Mesothelial cell of epicardium (in vitro differentiated cells): ENCODE data around the gene ZSCAN32. TPM values are rescaled to one million over a fixed set of nuclear protein-coding genes. Genes with fewer than 3 reads are reported as not detected.

Experiments used
- DNase-seq, 2 experiments: peaks; one replicate each; pipeline ENCODE4 v3.0.0; 2021; ENCODE audit warnings: low spot score in 2 of 2; ENCODE audit not compliant: unreplicated experiment in 2 of 2
- H3K27ac Mint-ChIP-seq: 2 replicates; pipeline ENCODE4 v1.8.0; 2021; ENCODE audit warnings: mixed read lengths
- H3K27me3 Mint-ChIP-seq: 2 replicates; pipeline ENCODE4 v1.8.0; 2021; ENCODE audit warnings: low read depth, mixed read lengths
- H3K36me3 Mint-ChIP-seq: 2 replicates; pipeline ENCODE4 v1.8.0; 2021; ENCODE audit warnings: mixed read lengths
- H3K4me1 Mint-ChIP-seq: 2 replicates; pipeline ENCODE4 v1.8.0; 2021; ENCODE audit warnings: mixed read lengths
- H3K4me3 Mint-ChIP-seq: 2 replicates; pipeline ENCODE4 v1.8.0; 2021; ENCODE audit warnings: mild to moderate bottlenecking, moderate library complexity, mixed read lengths
- H3K9me3 Mint-ChIP-seq: 2 replicates; pipeline ENCODE4 v1.8.0; 2021; ENCODE audit warnings: mixed read lengths
- total RNA-seq: library from RNA; stranded (reverse); gene quantifications from 3 replicates; pipeline ENCODE4 v1.2.1, GENCODE V29; 2021
- TF ChIP-seq, protein P1 (sequence below): fragments of 200-600 bp; sonication (generic); IDR thresholded peaks from one replicate; pipeline ENCODE4 v1.5.0; 2021; ENCODE audit warnings: antibody characterized with exemption; ENCODE audit not compliant: unreplicated experiment

ZSCAN32 gene
- total RNA-seq, 1 donor from 2014 or later, result 18.4 TPM

DNA sequence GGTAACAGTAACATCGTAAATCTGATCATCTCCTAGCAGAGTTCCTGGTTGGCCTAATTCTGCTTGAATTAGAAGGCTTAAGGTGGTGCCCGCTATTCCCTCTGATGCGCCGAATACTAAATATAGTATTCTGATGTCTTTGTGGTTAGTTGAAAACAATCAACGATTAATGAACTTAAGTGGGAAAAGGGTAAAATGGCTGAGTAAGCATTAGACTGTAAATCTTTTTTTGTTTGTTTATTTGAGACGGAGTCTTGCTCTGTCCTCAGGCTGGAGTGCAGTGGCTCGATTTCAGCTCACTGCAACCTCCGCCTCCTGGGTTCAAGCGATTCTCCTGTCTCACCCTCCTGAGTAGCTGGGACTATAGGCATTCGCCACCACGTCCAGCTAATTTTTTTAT lies 31.7 kb downstream of the ZSCAN32 start:
- no peak overlapping the region for H3K4me3 Mint-ChIP-seq
- peaks cover 21% of the 10 kb centered on the region for H3K9me3 Mint-ChIP-seq
- H3K27me3 Mint-ChIP-seq, result no peaks in the 10 kb centered on the region
- no peaks in the 10 kb centered on the region for H3K4me1 Mint-ChIP-seq
- TF ChIP-seq, protein P1, sequence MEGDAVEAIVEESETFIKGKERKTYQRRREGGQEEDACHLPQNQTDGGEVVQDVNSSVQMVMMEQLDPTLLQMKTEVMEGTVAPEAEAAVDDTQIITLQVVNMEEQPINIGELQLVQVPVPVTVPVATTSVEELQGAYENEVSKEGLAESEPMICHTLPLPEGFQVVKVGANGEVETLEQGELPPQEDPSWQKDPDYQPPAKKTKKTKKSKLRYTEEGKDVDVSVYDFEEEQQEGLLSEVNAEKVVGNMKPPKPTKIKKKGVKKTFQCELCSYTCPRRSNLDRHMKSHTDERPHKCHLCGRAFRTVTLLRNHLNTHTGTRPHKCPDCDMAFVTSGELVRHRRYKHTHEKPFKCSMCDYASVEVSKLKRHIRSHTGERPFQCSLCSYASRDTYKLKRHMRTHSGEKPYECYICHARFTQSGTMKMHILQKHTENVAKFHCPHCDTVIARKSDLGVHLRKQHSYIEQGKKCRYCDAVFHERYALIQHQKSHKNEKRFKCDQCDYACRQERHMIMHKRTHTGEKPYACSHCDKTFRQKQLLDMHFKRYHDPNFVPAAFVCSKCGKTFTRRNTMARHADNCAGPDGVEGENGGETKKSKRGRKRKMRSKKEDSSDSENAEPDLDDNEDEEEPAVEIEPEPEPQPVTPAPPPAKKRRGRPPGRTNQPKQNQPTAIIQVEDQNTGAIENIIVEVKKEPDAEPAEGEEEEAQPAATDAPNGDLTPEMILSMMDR, result no peak
- no peak for DNase-seq
- H3K36me3 Mint-ChIP-seq, result no peaks in the 10 kb centered on the region
- H3K27ac Mint-ChIP-seq, result no peak overlapping the region

DNA sequence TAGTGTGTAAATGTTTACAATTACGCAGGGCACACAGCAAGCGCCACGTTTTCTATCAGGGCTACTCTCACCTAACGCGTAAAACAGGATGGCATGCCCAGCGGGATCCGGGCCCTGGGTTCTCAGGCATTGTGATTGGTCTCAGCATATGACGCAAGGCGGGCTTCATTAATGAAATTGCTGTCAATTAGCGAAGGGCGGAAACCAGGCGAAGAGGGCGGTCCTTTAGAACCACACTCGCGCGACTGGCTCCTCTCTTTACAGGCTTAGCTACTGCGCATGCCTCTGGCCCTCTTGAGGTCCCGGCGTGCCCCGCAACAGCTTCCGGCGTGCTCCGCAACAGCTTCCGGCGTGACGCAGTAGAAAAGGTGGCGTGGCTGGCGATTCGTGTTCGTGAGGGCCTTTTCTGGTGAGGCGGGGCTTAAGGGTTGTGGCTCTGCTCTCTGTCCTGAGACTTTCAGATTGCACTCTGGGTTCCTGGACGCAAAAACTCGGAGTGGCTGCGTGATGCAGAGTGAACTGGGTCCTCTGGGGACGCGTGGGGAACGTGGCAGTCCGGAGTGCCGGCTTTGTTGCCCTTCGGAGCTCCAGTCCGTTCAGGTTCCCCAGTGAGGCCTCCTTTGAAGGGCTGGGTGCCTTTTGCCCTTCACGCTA lies 35.9 kb downstream of the ZSCAN32 start:
- Mint-ChIP-seq H3K27ac (no peak overlapping the region), H3K27me3 (no peaks in the 10 kb centered on the region), H3K36me3 (no peaks in the 10 kb centered on the region), H3K4me1 (no peaks in the 10 kb centered on the region), H3K9me3 (peaks cover 31% of the 10 kb centered on the region), H3K4me3 (no peak overlapping the region)
- no peak for DNase-seq
- TF ChIP-seq, protein P1, result no peak

DNA sequence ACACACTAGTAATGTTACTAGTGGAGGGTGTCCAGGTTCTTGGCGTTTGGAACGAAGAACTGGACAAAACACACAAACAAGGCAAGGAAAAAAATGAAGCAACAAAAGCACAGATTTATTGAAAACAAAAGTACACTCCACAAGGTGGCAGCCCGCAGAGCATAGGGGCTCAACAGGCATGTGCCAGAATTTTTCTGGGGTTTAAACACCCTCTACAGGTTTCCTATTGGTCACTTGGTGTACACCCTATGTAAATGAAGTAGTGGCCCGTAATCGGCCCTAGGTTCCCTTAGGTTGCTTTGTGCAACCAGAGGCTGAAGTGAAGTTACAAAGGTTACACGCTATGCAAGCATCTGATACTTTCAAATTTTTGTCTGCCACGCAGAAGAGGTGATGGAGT lies 37.0 kb downstream of the ZSCAN32 start:
- Mint-ChIP-seq H3K9me3 (peaks cover 37% of the 10 kb centered on the region), H3K36me3 (no peaks in the 10 kb centered on the region), H3K4me1 (no peaks in the 10 kb centered on the region), H3K27me3 (no peaks in the 10 kb centered on the region), H3K4me3 (no peak overlapping the region), H3K27ac (no peak overlapping the region)
- TF ChIP-seq, protein P1, result no peak
- no peak for DNase-seq

DNA sequence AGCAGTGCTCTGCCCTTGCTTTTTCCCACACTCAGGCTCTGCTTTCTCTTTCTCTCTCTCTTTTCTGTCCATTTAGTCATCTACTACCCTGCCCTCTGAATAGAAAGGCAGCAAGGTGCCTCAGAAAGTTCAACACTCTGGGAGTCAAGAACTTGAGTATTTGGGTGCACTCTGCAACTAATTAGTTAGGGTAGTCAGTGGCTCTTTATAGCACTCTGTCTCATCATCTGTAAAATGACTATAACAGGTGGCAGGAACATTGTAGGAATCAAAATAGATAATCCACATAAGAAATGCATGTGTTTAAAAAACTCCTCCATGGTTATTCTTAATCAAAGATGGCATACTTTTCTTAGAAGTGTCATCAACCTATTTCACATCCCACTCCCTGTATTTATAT lies 37.9 kb downstream of the ZSCAN32 start:
- no peak for DNase-seq
- H3K36me3 Mint-ChIP-seq, result no peaks in the 10 kb centered on the region
- H3K4me3 Mint-ChIP-seq, result no peak overlapping the region
- H3K4me1 Mint-ChIP-seq, result no peaks in the 10 kb centered on the region
- peaks cover 39% of the 10 kb centered on the region for H3K9me3 Mint-ChIP-seq
- H3K27ac Mint-ChIP-seq, result no peak overlapping the region
- H3K27me3 Mint-ChIP-seq, result no peaks in the 10 kb centered on the region
- TF ChIP-seq, protein P1, result no peak

DNA sequence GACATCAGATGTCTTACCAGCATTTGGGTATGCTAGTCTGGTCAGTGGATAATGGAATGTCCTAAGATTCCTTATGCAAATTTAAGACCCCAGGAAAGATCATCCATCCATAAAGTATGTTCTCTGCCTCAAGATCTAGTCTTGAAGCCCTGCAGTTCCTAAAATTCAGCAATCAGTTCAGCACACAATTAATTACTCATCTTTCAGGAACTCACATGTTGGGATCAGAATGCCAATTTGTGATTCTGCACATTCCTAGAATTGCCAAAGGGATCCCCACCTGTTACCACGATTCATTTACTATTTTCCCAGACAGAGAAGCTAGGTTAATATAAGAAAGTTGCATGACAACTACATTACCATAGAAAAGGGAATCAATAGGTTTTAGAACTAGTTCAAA lies 41.9 kb downstream of the ZSCAN32 start:
- Mint-ChIP-seq H3K9me3 (peaks cover 51% of the 10 kb centered on the region), H3K4me1 (no peaks in the 10 kb centered on the region), H3K27me3 (no peaks in the 10 kb centered on the region), H3K36me3 (peaks cover 2% of the 10 kb centered on the region), H3K27ac (no peak overlapping the region), H3K4me3 (no peak overlapping the region)
- TF ChIP-seq, protein P1, result no peak
- DNase-seq, result no peak

DNA sequence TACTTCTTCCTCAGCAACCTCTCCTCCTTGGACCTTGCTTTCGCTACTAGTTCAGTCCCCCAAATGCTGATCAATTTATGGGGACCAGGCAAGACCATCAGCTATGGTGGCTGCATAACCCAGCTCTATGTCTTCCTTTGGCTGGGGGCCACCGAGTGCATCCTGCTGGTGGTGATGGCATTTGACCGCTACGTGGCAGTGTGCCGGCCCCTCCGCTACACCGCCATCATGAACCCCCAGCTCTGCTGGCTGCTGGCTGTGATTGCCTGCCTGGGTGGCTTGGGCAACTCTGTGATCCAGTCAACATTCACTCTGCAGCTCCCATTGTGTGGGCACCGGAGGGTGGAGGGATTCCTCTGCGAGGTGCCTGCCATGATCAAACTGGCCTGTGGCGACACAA lies 44.7 kb downstream of the ZSCAN32 start:
- H3K27ac Mint-ChIP-seq, result no peak overlapping the region
- TF ChIP-seq, protein P1, result no peak
- no peak for DNase-seq
- H3K9me3 Mint-ChIP-seq, result peaks cover 47% of the 10 kb centered on the region
- no peaks in the 10 kb centered on the region for H3K4me1 Mint-ChIP-seq
- no peak overlapping the region for H3K4me3 Mint-ChIP-seq
- no peaks in the 10 kb centered on the region for H3K27me3 Mint-ChIP-seq
- H3K36me3 Mint-ChIP-seq, result peaks cover 2% of the 10 kb centered on the region
